ENCODE data around the gene CDH4.
"Not testable (repeated sequence)": the region's sequence is repeated elsewhere in the genome, so short reads cannot be mapped to it uniquely, and the experiment has no call there.

CDH4 gene

GRCh38 chr20:61464307-61465303 is 212.5 kb downstream of the CDH4 start:
- ATAC-seq: no peak

GRCh38 chr20:61475729-61476128 is 223.7 kb downstream of the CDH4 start:
- no peak for ATAC-seq

- ATAC-seq: no peak
Measured at GRCh38 chr20:61476956-61477355, 224.9 kb downstream of the CDH4 start.

GRCh38 chr20:61477451-61477861 is 225.4 kb downstream of the CDH4 start:
- ATAC-seq: no peak

- ATAC-seq: no peak
Measured at GRCh38 chr20:61478094-61478493, 226.0 kb downstream of the CDH4 start.

GRCh38 chr20:61478611-61479305 is 226.7 kb downstream of the CDH4 start:
- ATAC-seq: no peak

GRCh38 chr20:61479433-61479832 is 227.4 kb downstream of the CDH4 start:
- ATAC-seq: not testable (repeated sequence)

- ATAC-seq: no peak
Measured at GRCh38 chr20:61480158-61480825, 228.2 kb downstream of the CDH4 start.

- no peak for ATAC-seq
Measured at GRCh38 chr20:61482056-61482887, 230.2 kb downstream of the CDH4 start.

- ATAC-seq: no peak
Measured at GRCh38 chr20:61482901-61483300, 230.8 kb downstream of the CDH4 start.

- ATAC-seq: no peak
Measured at GRCh38 chr20:61483336-61484067, 231.4 kb downstream of the CDH4 start.

GRCh38 chr20:61486198-61486597 is 234.1 kb downstream of the CDH4 start:
- ATAC-seq: no peak

- ATAC-seq: no peak
Measured at GRCh38 chr20:61487346-61487996, 235.4 kb downstream of the CDH4 start.

GRCh38 chr20:61487997-61488371 is 235.9 kb downstream of the CDH4 start:
- ATAC-seq: no peak

- ATAC-seq: no peak
Measured at GRCh38 chr20:61490721-61491120, 238.7 kb downstream of the CDH4 start.

- no peak for ATAC-seq
Measured at GRCh38 chr20:61492065-61492464, 240.0 kb downstream of the CDH4 start.

GRCh38 chr20:61493798-61494305 is 241.8 kb downstream of the CDH4 start:
- no peak for ATAC-seq

- no peak for ATAC-seq
Measured at GRCh38 chr20:61494763-61495575, 242.9 kb downstream of the CDH4 start.

- ATAC-seq: no peak
Measured at GRCh38 chr20:61497029-61497627, 245.1 kb downstream of the CDH4 start.
